Neural progenitor cell (in vitro differentiated cells): ENCODE results near the gene NDFIP1.

Source experiments
- EZH2 ChIP-seq: fragments of 200-600 bp; sonication (generic); IDR thresholded peaks from 2 replicates; pipeline ENCODE4 v1.6.1; 2017; ENCODE audit warnings: antibody characterized with exemption, mild to moderate bottlenecking, moderate library complexity
- EZH2phosphoT487 ChIP-seq: fragments of 200-600 bp; sonication (generic); IDR thresholded peaks from 2 replicates; pipeline ENCODE4 v1.6.1; 2017; ENCODE audit warnings: antibody characterized with exemption
- TF ChIP-seq, protein P1 (sequence below): fragments of 200-600 bp; sonication (generic); IDR thresholded peaks from 2 replicates; pipeline ENCODE4 v1.5.1; 2017; ENCODE audit warnings: antibody characterized with exemption, mild to moderate bottlenecking

DNA sequence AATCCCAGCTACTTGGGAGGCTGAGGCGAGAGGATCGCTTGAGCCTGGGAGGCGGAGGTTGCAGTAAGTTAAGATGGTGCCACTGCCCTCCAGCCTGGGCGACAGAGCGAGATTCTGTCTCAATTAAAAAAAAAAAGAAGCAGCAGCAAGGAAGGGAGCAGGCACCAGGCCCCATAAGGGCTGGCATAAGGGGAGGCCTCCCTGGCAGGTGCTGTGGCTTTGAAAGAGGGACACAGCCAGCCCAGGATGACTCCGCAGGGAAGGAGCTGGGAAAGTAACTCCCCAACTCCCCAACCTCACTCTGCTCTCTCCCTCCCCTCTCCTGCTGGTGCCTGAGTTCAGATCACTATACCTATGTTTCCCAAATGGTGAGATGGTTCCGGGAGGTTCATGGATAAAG is 70.1 kb downstream of the NDFIP1 start:
- TF ChIP-seq, protein P1, sequence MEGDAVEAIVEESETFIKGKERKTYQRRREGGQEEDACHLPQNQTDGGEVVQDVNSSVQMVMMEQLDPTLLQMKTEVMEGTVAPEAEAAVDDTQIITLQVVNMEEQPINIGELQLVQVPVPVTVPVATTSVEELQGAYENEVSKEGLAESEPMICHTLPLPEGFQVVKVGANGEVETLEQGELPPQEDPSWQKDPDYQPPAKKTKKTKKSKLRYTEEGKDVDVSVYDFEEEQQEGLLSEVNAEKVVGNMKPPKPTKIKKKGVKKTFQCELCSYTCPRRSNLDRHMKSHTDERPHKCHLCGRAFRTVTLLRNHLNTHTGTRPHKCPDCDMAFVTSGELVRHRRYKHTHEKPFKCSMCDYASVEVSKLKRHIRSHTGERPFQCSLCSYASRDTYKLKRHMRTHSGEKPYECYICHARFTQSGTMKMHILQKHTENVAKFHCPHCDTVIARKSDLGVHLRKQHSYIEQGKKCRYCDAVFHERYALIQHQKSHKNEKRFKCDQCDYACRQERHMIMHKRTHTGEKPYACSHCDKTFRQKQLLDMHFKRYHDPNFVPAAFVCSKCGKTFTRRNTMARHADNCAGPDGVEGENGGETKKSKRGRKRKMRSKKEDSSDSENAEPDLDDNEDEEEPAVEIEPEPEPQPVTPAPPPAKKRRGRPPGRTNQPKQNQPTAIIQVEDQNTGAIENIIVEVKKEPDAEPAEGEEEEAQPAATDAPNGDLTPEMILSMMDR, result no peak
- no peak for TF ChIP-seq EZH2
- no peak for TF ChIP-seq EZH2phosphoT487
